Karpas-422 (cell line): ENCODE measurements around the gene REC114. TPM values are rescaled to one million over a fixed set of nuclear protein-coding genes. Genes with fewer than 3 reads are reported as not detected.
"Not testable (repeated sequence)": the region's sequence is repeated elsewhere in the genome, so short reads cannot be mapped to it uniquely, and the experiment has no call there.

ENCODE experiments used
- DNase-seq: peaks from one replicate; pipeline ENCODE4 v3.0.0-alpha.2; 2015
- H2AFZ ChIP-seq: fragments of 200-600 bp; sonication (generic); 2 replicates; pipeline ENCODE4 v1.6.1; 2014; ENCODE audit warnings: antibody characterized with exemption, low read length, mixed read lengths
- H3K27ac ChIP-seq: fragments of 200-600 bp; sonication (generic); 2 replicates; pipeline ENCODE4 v1.5.1; 2014; ENCODE audit warnings: mild to moderate bottlenecking, low read length, moderate library complexity
- H3K27me3 ChIP-seq: fragments of 200-600 bp; sonication (generic); 2 replicates; pipeline ENCODE4 v1.6.1; 2014; ENCODE audit warnings: low read length, mixed read lengths
- H3K36me3 ChIP-seq: fragments of 200-600 bp; sonication (generic); 2 replicates; pipeline ENCODE4 v1.6.1; 2014; ENCODE audit warnings: low read length, mixed read lengths; ENCODE audit not compliant: insufficient read depth
- H3K4me1 ChIP-seq: fragments of 200-600 bp; sonication (generic); 2 replicates; pipeline ENCODE4 v1.6.1; 2014; ENCODE audit warnings: mild to moderate bottlenecking, low read length, mixed read lengths
- H3K4me2 ChIP-seq: fragments of 200-600 bp; sonication (generic); 2 replicates; pipeline ENCODE4 v1.6.1; 2014; ENCODE audit warnings: low read length, low read depth, mild to moderate bottlenecking; ENCODE audit not compliant: poor library complexity, severe bottlenecking
- H3K4me3 ChIP-seq: fragments of 200-600 bp; sonication (generic); 2 replicates; pipeline ENCODE4 v1.5.1; 2014; ENCODE audit warnings: mild to moderate bottlenecking, antibody characterized with exemption, low read length, mixed read lengths
- H3K79me2 ChIP-seq: fragments of 200-600 bp; sonication (generic); 2 replicates; pipeline ENCODE4 v1.6.1; 2014; ENCODE audit warnings: mild to moderate bottlenecking, low read length, mixed read lengths
- H3K9ac ChIP-seq: fragments of 200-600 bp; sonication (generic); 2 replicates; pipeline ENCODE4 v1.6.0; 2014; ENCODE audit warnings: low read length
- H3K9me2 ChIP-seq: fragments of 200-600 bp; sonication (generic), shearing (Covaris generic); replicated peaks from 2 replicates; pipeline ENCODE4 v1.6.0; 2014; ENCODE audit warnings: mild to moderate bottlenecking, low read length, moderate library complexity; ENCODE audit not compliant: insufficient read depth
- H3K9me3 ChIP-seq: fragments of 300-700, 200-600 bp; sonication (generic); 2 replicates; pipeline ENCODE4 v1.6.1; 2014; ENCODE audit warnings: low read length, mixed read lengths
- H4K20me1 ChIP-seq: fragments of 200-600 bp; sonication (generic); 2 replicates; pipeline ENCODE4 v1.6.1; 2014; ENCODE audit warnings: mild to moderate bottlenecking, antibody characterized with exemption, low read length, low read depth; ENCODE audit not compliant: insufficient read depth
- total RNA-seq: library from RNA; depleted of rRNA; stranded (reverse); fragments of >200 nt; shearing (Covaris generic); gene quantifications from 2 replicates; pipeline ENCODE4 v1.2.3, GENCODE V29; 2014; ENCODE audit warnings: low replicate concordance

Gene REC114
- total RNA-seq, 1 experiment from 2014 or later = not detected

- Histone ChIP-seq H3K4me2 (no peak overlapping the region), H3K4me3 (no peak overlapping the region), H3K27ac (no peak overlapping the region), H3K9me2 (no peaks in the 10 kb centered on the region), H4K20me1 (no peaks in the 10 kb centered on the region), H3K27me3 (no peaks in the 10 kb centered on the region; the same call in 1 of the 2 replicates), H3K36me3 (no peaks in the 10 kb centered on the region), H3K9ac (no peak overlapping the region), H3K79me2 (no peaks in the 10 kb centered on the region), H3K4me1 (no peaks in the 10 kb centered on the region), H2AFZ (no peak overlapping the region), H3K9me3 (no peaks in the 10 kb centered on the region)
- DNase-seq = no peak
Observed at GRCh38 chr15:73440571-73440970, 2.4 kb upstream of the REC114 start.

GRCh38 chr15:73442421-73442820 is 543 bp upstream of the REC114 start:
- no peaks in the 10 kb centered on the region for H4K20me1 ChIP-seq
- no peak overlapping the region for H2AFZ ChIP-seq
- H3K4me3 ChIP-seq = no peak overlapping the region
- no peak overlapping the region for H3K4me2 ChIP-seq
- DNase-seq = no peak
- H3K36me3 ChIP-seq = no peaks in the 10 kb centered on the region
- no peaks in the 10 kb centered on the region for H3K9me3 ChIP-seq
- no peaks in the 10 kb centered on the region for H3K4me1 ChIP-seq
- H3K27me3 ChIP-seq = no peaks in the 10 kb centered on the region; the same call in 1 of the 2 replicates
- H3K79me2 ChIP-seq = no peaks in the 10 kb centered on the region
- no peak overlapping the region for H3K27ac ChIP-seq
- no peak overlapping the region for H3K9ac ChIP-seq
- H3K9me2 ChIP-seq = no peaks in the 10 kb centered on the region

- not testable (repeated sequence) for H4K20me1 ChIP-seq, H2AFZ ChIP-seq, H3K36me3 ChIP-seq, H3K9me3 ChIP-seq, H3K79me2 ChIP-seq, H3K27ac ChIP-seq, H3K9me2 ChIP-seq, H3K4me1 ChIP-seq, DNase-seq, H3K4me3 ChIP-seq, H3K4me2 ChIP-seq, H3K27me3 ChIP-seq, H3K9ac ChIP-seq
Observed at GRCh38 chr15:73447471-73447870, 4.5 kb downstream of the REC114 start.

GRCh38 chr15:73448158-73448758 is 5.3 kb downstream of the REC114 start:
- not testable (repeated sequence) for H4K20me1 ChIP-seq, H3K4me3 ChIP-seq, H3K9me3 ChIP-seq, H3K4me2 ChIP-seq, DNase-seq, H2AFZ ChIP-seq, H3K9ac ChIP-seq, H3K79me2 ChIP-seq, H3K36me3 ChIP-seq, H3K27me3 ChIP-seq, H3K27ac ChIP-seq, H3K9me2 ChIP-seq, H3K4me1 ChIP-seq

DNA sequence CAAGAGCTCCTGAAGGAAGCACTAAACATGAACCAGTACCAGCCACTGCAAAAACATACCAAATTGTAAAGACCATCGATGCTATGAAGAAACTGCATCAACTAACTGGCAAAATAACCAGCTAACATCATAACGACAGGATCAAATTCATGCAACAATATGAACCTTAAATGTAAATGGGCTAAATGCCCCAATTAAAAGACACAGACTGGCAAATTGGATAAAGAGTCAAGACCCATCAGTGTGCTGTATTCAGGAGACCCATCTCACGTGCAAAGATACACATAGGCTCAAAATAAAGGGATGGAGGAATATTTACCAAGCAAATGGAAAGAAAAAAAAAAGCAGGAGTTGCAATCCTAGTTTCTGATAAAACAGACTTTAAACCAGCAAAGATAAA is 7.0 kb downstream of the REC114 start:
- not testable (repeated sequence) for H3K9me2 ChIP-seq, H3K4me3 ChIP-seq, H3K9me3 ChIP-seq, H3K4me2 ChIP-seq, H3K36me3 ChIP-seq, H2AFZ ChIP-seq, H3K27ac ChIP-seq, H3K27me3 ChIP-seq, H3K4me1 ChIP-seq, H3K79me2 ChIP-seq, DNase-seq, H3K9ac ChIP-seq, H4K20me1 ChIP-seq

GRCh38 chr15:73454096-73454495 is 11.1 kb downstream of the REC114 start:
- no peak overlapping the region for H2AFZ ChIP-seq
- no peak overlapping the region for H3K4me2 ChIP-seq
- no peaks in the 10 kb centered on the region for H3K79me2 ChIP-seq
- no peak overlapping the region for H3K9ac ChIP-seq
- no peaks in the 10 kb centered on the region for H3K9me2 ChIP-seq
- H3K4me1 ChIP-seq = no peaks in the 10 kb centered on the region
- no peaks in the 10 kb centered on the region for H4K20me1 ChIP-seq
- no peak overlapping the region for H3K27ac ChIP-seq
- no peaks in the 10 kb centered on the region for H3K9me3 ChIP-seq
- H3K36me3 ChIP-seq = no peaks in the 10 kb centered on the region
- no peaks in the 10 kb centered on the region for H3K27me3 ChIP-seq
- no peak overlapping the region for H3K4me3 ChIP-seq
- no peak for DNase-seq

DNA sequence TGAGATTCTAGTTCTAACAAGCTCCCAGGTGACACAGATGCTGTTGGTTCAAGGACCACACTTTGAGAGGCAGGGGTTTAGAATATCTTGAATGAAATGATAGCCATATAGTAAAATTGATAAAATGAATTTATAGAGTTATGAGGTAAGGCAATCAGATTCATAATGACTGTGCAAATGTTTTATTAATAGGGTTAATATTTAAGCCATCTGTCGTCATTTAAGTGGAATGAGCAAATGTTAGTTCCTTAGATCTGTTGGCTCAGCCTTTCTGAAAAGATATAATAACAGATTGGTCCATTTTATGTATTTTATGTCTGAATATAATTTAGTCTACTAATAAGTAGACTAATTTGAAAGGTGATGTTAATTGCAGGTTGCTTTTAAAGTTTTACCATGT is 12.9 kb downstream of the REC114 start:
- Histone ChIP-seq H4K20me1 (no peaks in the 10 kb centered on the region), H3K4me2 (no peak overlapping the region), H3K9ac (no peak overlapping the region), H3K4me3 (no peak overlapping the region), H3K27ac (no peak overlapping the region), H3K36me3 (no peaks in the 10 kb centered on the region), H3K27me3 (no peaks in the 10 kb centered on the region), H3K4me1 (no peaks in the 10 kb centered on the region), H3K79me2 (no peaks in the 10 kb centered on the region), H2AFZ (no peak overlapping the region), H3K9me2 (no peaks in the 10 kb centered on the region), H3K9me3 (no peaks in the 10 kb centered on the region)
- DNase-seq = no peak

- Histone ChIP-seq H3K27me3 (no peaks in the 10 kb centered on the region), H3K4me2 (no peak overlapping the region), H3K79me2 (no peaks in the 10 kb centered on the region), H3K9me3 (no peaks in the 10 kb centered on the region), H2AFZ (no peak overlapping the region), H3K9me2 (no peaks in the 10 kb centered on the region), H3K9ac (no peak overlapping the region), H3K27ac (no peak overlapping the region), H3K4me1 (no peaks in the 10 kb centered on the region), H3K36me3 (no peaks in the 10 kb centered on the region), H4K20me1 (no peaks in the 10 kb centered on the region), H3K4me3 (no peak overlapping the region)
- DNase-seq = no peak
Observed at GRCh38 chr15:73457334-73457733, 14.4 kb downstream of the REC114 start.

DNA sequence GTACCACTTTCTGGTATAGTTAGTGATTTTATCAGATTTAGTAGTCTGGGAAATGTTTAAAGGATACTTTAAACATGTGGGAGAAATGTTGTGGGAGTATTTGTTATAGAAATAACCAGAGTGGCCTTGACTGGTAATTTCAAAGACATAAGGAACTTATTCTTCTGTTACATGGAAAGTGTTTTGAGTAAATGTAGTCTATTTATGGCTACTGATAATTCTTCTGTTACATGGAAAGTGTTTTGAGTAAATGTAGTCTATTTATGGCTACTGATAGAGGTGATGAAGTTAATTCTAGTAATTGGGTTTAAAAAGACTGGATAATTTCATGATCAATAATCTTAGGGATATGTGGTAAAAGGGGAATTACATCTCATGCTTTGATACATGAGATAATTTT is 17.7 kb downstream of the REC114 start:
- Histone ChIP-seq H2AFZ (no peak overlapping the region), H3K9me2 (no peaks in the 10 kb centered on the region), H3K79me2 (no peaks in the 10 kb centered on the region), H3K4me2 (no peak overlapping the region), H4K20me1 (no peaks in the 10 kb centered on the region), H3K4me1 (no peaks in the 10 kb centered on the region), H3K4me3 (no peak overlapping the region), H3K36me3 (no peaks in the 10 kb centered on the region), H3K27me3 (no peaks in the 10 kb centered on the region), H3K27ac (no peak overlapping the region), H3K9me3 (no peaks in the 10 kb centered on the region), H3K9ac (no peak overlapping the region)
- DNase-seq = no peak
